H1 (cell line): Measurements from ENCODE around the gene SIGLEC11. TPM values are rescaled to one million over a fixed set of nuclear protein-coding genes. Genes with fewer than 3 reads are reported as not detected.
A peak's percentile ranks its signal among the peaks of the same experiment; 100 is the strongest.

ENCODE experiments used
- CTCF ChIA-PET: fragments of 300-600 bp; sonication (Branson Sonifier 250); formaldehyde crosslinking; loops from one replicate; lab custom pipeline; 2021; ENCODE audit not compliant: partially characterized antibody; lab: Charles Lee
- POLR2A ChIA-PET: fragments of 300-600 bp; sonication (Branson Sonifier 250); formaldehyde crosslinking; loops from one replicate; lab custom pipeline; 2021; ENCODE audit warnings: inconsistent platforms; ENCODE audit not compliant: partially characterized antibody; lab: Charles Lee
- DNase-seq, 2 experiments: peaks; one replicate each; pipeline versions ENCODE4 v3.0.0 to v3.0.0-alpha.2; 2010 to 2022; ENCODE audit warnings: low spot score in 2 of 2, low read depth in 1 of 2, mixed read lengths in 1 of 2
- FAIRE-seq: peaks from 2 replicates; lab custom pipeline; 2011; peaks lifted over from hg19 to GRCh38; lab: Jason Lieb, UNC
- H2AFZ ChIP-seq: 2 replicates; pipeline ENCODE4 v1.8.1; 2012; ENCODE audit warnings: low read length, inconsistent platforms
- H2AK5ac ChIP-seq: 2 replicates; pipeline ENCODE4 v1.6.1; 2013; ENCODE audit warnings: low read depth, low read length
- H2BK120ac ChIP-seq: replicated peaks from 2 replicates; pipeline ENCODE3; 2013; ENCODE audit warnings: low read depth, low read length, inconsistent platforms
- H2BK12ac ChIP-seq: 2 replicates; pipeline ENCODE4 v1.6.1; 2013; ENCODE audit warnings: low read depth, low read length
- H2BK15ac ChIP-seq: 2 replicates; pipeline ENCODE4 v1.6.1; 2013; ENCODE audit warnings: low read length
- H2BK20ac ChIP-seq: 2 replicates; pipeline ENCODE4 v1.6.1; 2013; ENCODE audit warnings: low read length
- H2BK5ac ChIP-seq: 2 replicates; pipeline ENCODE4 v1.6.1; 2013; ENCODE audit warnings: low read depth, low read length
- H3K14ac ChIP-seq: 2 replicates; pipeline ENCODE4 v1.6.1; 2013; ENCODE audit warnings: inconsistent platforms; ENCODE audit not compliant: insufficient read length
- H3K18ac ChIP-seq: 2 replicates; pipeline ENCODE4 v1.6.1; 2013; ENCODE audit warnings: low read length; ENCODE audit errors: extremely low read depth
- H3K23ac ChIP-seq: 2 replicates; pipeline ENCODE4 v1.6.1; 2013; ENCODE audit warnings: inconsistent platforms; ENCODE audit not compliant: insufficient read length
- H3K23me2 ChIP-seq: 2 replicates; pipeline ENCODE4 v1.6.1; 2013; ENCODE audit warnings: low read depth, low read length
- H3K27ac ChIP-seq: 2 replicates; pipeline ENCODE4 v1.6.1; 2011; ENCODE audit warnings: low read depth, low read length, inconsistent platforms
- H3K27me3 ChIP-seq, 4 experiments: replicated peaks in 1 of 4; 1 replicate in 1 of 4; 2 replicates in 3 of 4; pipeline versions ENCODE4 v1.6.1 to v1.8.1; 2011 to 2013; ENCODE audit warnings: low read length in 3 of 4, mild to moderate bottlenecking in 3 of 4, inconsistent platforms in 2 of 4, mixed read lengths in 2 of 4, moderate library complexity in 1 of 4; ENCODE audit not compliant: control insufficient read depth in 3 of 4, insufficient read depth in 3 of 4; ENCODE audit errors: extremely low read depth in 1 of 4
- H3K36me3 ChIP-seq, 4 experiments: 2 replicates each; pipeline versions ENCODE4 v1.6.1 to v1.8.1; 2011 to 2013; ENCODE audit warnings: mild to moderate bottlenecking in 4 of 4, low read length in 3 of 4, moderate library complexity in 2 of 4, control low read depth in 1 of 4, inconsistent platforms in 1 of 4; ENCODE audit not compliant: insufficient read depth in 4 of 4, control insufficient read depth in 2 of 4
- H3K4ac ChIP-seq: replicated peaks from 2 replicates; pipeline ENCODE3; 2013; ENCODE audit warnings: low read length, low read depth, mixed read lengths, inconsistent platforms; ENCODE audit not compliant: insufficient read length
- H3K4me1 ChIP-seq, 4 experiments: replicated peaks in 1 of 4; 1 replicate in 1 of 4; 2 replicates in 3 of 4; pipeline versions ENCODE4 v1.6.1 to v1.8.1; 2011 to 2013; ENCODE audit warnings: low read length in 3 of 4, inconsistent platforms in 2 of 4, mixed read lengths in 1 of 4; ENCODE audit not compliant: insufficient read depth in 4 of 4, control insufficient read depth in 3 of 4
- H3K4me2 ChIP-seq, 2 experiments: 2 replicates each; pipeline versions ENCODE4 v1.6.1 to v1.8.1; 2011 to 2013; ENCODE audit warnings: low read depth in 2 of 2, low read length in 2 of 2, control low read depth in 1 of 2, inconsistent platforms in 1 of 2, mild to moderate bottlenecking in 1 of 2; ENCODE audit not compliant: insufficient read depth in 1 of 2
- H3K4me3 ChIP-seq, 4 experiments: fragments of 200-600, 300-600 bp in 1 of 4; sonication (generic), shearing (Covaris generic), sonication (Bioruptor Twin) in 1 of 4; 2 replicates each; pipeline versions ENCODE4 v1.5.1 to v1.8.1; 2011 to 2016; ENCODE audit warnings: low read length in 4 of 4, low read depth in 3 of 4, control low read depth in 2 of 4, inconsistent platforms in 2 of 4, mild to moderate bottlenecking in 2 of 4, mixed read lengths in 1 of 4, moderate library complexity in 1 of 4; ENCODE audit not compliant: insufficient read depth in 2 of 4; ENCODE audit errors: extremely low read depth in 1 of 4
- H3K56ac ChIP-seq: replicated peaks from 2 replicates; pipeline ENCODE3; 2013; ENCODE audit warnings: low read depth, mild to moderate bottlenecking, mixed read lengths, low read length, inconsistent platforms; ENCODE audit not compliant: insufficient read length
- H3K79me1 ChIP-seq: 2 replicates; pipeline ENCODE4 v1.6.1; 2013; ENCODE audit warnings: low read depth, low read length, control low read depth
- H3K79me2 ChIP-seq, 2 experiments: 2 replicates each; pipeline versions ENCODE4 v1.6.1 to v1.8.1; 2012 to 2013; ENCODE audit warnings: low read length in 2 of 2, mild to moderate bottlenecking in 2 of 2, inconsistent platforms in 1 of 2; ENCODE audit not compliant: insufficient read depth in 2 of 2, control insufficient read depth in 1 of 2
- H3K9ac ChIP-seq, 4 experiments: replicated peaks in 1 of 4; 1 replicate in 1 of 4; 2 replicates in 3 of 4; pipeline versions ENCODE4 v1.6.1 to v1.8.1; 2011 to 2013; ENCODE audit warnings: low read depth in 3 of 4, low read length in 3 of 4, control low read depth in 2 of 4, mild to moderate bottlenecking in 2 of 4, moderate library complexity in 2 of 4, inconsistent platforms in 1 of 4; ENCODE audit errors: extremely low read depth in 1 of 4
- H3K9me3 ChIP-seq, 2 experiments: 2 replicates each; pipeline versions ENCODE4 v1.6.1 to v1.8.1; 2012 to 2013; ENCODE audit warnings: mild to moderate bottlenecking in 2 of 2, moderate library complexity in 2 of 2, control low read depth in 1 of 2, inconsistent platforms in 1 of 2, low read depth in 1 of 2, low read length in 1 of 2, mixed read lengths in 1 of 2; ENCODE audit not compliant: insufficient read depth in 2 of 2
- H4K20me1 ChIP-seq, 2 experiments: replicated peaks in 1 of 2; 2 replicates each; pipeline versions ENCODE3 to v1.8.1; 2011 to 2013; ENCODE audit warnings: inconsistent platforms in 2 of 2, low read length in 2 of 2, mild to moderate bottlenecking in 1 of 2; ENCODE audit not compliant: insufficient read depth in 2 of 2, control insufficient read depth in 1 of 2
- H4K5ac ChIP-seq: 2 replicates; pipeline ENCODE4 v1.6.1; 2013; ENCODE audit warnings: low read length, low read depth, mixed read lengths, inconsistent platforms; ENCODE audit not compliant: insufficient read length
- H4K8ac ChIP-seq: 2 replicates; pipeline ENCODE4 v1.8.0; 2013; ENCODE audit warnings: mild to moderate bottlenecking, moderate library complexity, low read length, inconsistent platforms; ENCODE audit not compliant: insufficient read depth; ENCODE audit errors: extremely low read depth
- H4K91ac ChIP-seq: replicated peaks from 2 replicates; pipeline ENCODE3; 2013; ENCODE audit warnings: low read length, mixed read lengths, inconsistent platforms; ENCODE audit not compliant: insufficient read length
- ATF3 ChIP-seq: IDR thresholded peaks from 2 replicates; pipeline ENCODE4 v1.6.1; 2011; ENCODE audit warnings: low read depth, mild to moderate bottlenecking, low read length; ENCODE audit not compliant: insufficient read depth
- BACH1 ChIP-seq: IDR thresholded peaks from 2 replicates; pipeline ENCODE4 v1.6.1; 2012; ENCODE audit warnings: low read length, improper control_type of control experiment
- RFX5 ChIP-seq: IDR thresholded peaks from 2 replicates; pipeline ENCODE4 v1.6.1; 2011; ENCODE audit warnings: low read depth, low read length, improper control_type of control experiment, borderline replicate concordance
- SIX5 ChIP-seq: IDR thresholded peaks from 2 replicates; pipeline ENCODE4 v1.6.1; 2011; ENCODE audit warnings: mild to moderate bottlenecking, low read depth, low read length
- SP1 ChIP-seq: IDR thresholded peaks from 2 replicates; pipeline ENCODE4 v1.6.1; 2011; ENCODE audit warnings: low read depth, low read length
- WGBS, 2 experiments: shearing (Covaris generic) in 1 of 2; methylation state at CpG; one replicate each; pipeline versions ENCODE4 v1.1.6 to v1.1.7; 2013 to 2015; ENCODE audit warnings: low lambda C conversion rate in 2 of 2, mixed read lengths in 2 of 2, inconsistent platforms in 1 of 2, low coverage in 1 of 2, missing lambda C conversion rate in 1 of 2; ENCODE audit not compliant: insufficient replicate concordance in 2 of 2, insufficient coverage in 1 of 2, insufficient read length in 1 of 2; ENCODE audit errors: extremely low coverage in 1 of 2, missing lambda C conversion rate in 1 of 2; 5-methylcytosine and 5-hydroxymethylcytosine counted together
- polyA plus RNA-seq, 7 experiments: library from polyadenylated mRNA; depleted of rRNA in 3 of 7; stranded (reverse) in 5 of 7; unstranded in 2 of 7; fragments of >200 nt in 5 of 7; fragments of 200-250 nt in 2 of 7; gene quantifications; 1 replicate in 5 of 7; 2 replicates in 1 of 7; 4 replicates in 1 of 7; pipeline versions ENCODE4 v1.2.1 to v1.2.3, GENCODE V29; 2011 to 2013; ENCODE audit warnings: missing spikeins in 2 of 7, mixed read lengths in 2 of 7
- total RNA-seq: library from RNA; stranded (reverse); fragmentation: NEBNext Ultra II Directional; extraction: Animal tissue kit (Norgen Biotek cat#: 25700); gene quantifications from 2 replicates; pipeline ENCODE4 v1.2.1, GENCODE V29; 2021
- TF ChIP-seq, protein P1 (sequence below): IDR thresholded peaks from 2 replicates; pipeline ENCODE4 v1.6.1; 2011; ENCODE audit warnings: low read length, improper control_type of control experiment

Gene SIGLEC11
- total and polyA plus RNA-seq, 2 of the 8 experiments (the other 6 are each of a cell fraction or from before 2014, with no cell fraction given) = 0.18 TPM; not detected in 1

GRCh38 chr19:49997709-49998108 lies 36.7 kb upstream of the SIGLEC11 start:
- H3K4me3 ChIP-seq = no peak overlapping the region
- no peak overlapping the region for H3K18ac ChIP-seq
- DNase-seq (peak in 1 of 2 experiments; percentile 51), FAIRE-seq (peak; percentile 99)
- H3K14ac ChIP-seq = no peak overlapping the region
- no peak overlapping the region for H4K5ac ChIP-seq
- no peak overlapping the region for H2BK15ac ChIP-seq
- peaks cover 0 to 5% of the 10 kb centered on the region in 2 experiments for H4K20me1 ChIP-seq
- H3K79me1 ChIP-seq = no peaks in the 10 kb centered on the region
- H3K9me3 ChIP-seq = no peaks in the 10 kb centered on the region
- WGBS, 2 experiments = 87% methylated on average over 5 of the region's 5 CpGs; no CpG with 5 or more reads in 1 of the 2 experiments
- H2BK12ac ChIP-seq = no peak overlapping the region
- H2BK20ac ChIP-seq = no peak overlapping the region
- no peak overlapping the region for H3K4me2 ChIP-seq
- ChIA-PET POLR2A (interaction anchor here (0.7 to 1.6 kb wide), 3 partner anchors 11 to 68 kb away, joined by 3 to 4 read pairs (median 3); no protein-coding TSS in a partner anchor), CTCF (interaction anchor here (0.7 to 3.2 kb wide), 3 partner anchors 11 to 62 kb away, joined by 3 to 13 read pairs (median 4); no protein-coding TSS in a partner anchor)
- H3K4ac ChIP-seq = no peak overlapping the region
- no peak overlapping the region for H4K91ac ChIP-seq
- no peak overlapping the region for H2BK120ac ChIP-seq
- H3K36me3 ChIP-seq = peaks cover 0 to 7% (median under 1%) of the 10 kb centered on the region in 4 experiments; a peak in 4 of 8 replicates
- no peak for TF ChIP-seq BACH1
- TF ChIP-seq ATF3 = peak; percentile 75
- TF ChIP-seq SIX5 = peak; percentile 86
- peak; percentile 65; the same call in 1 of the 2 replicates for TF ChIP-seq SP1
- TF ChIP-seq, protein P1, sequence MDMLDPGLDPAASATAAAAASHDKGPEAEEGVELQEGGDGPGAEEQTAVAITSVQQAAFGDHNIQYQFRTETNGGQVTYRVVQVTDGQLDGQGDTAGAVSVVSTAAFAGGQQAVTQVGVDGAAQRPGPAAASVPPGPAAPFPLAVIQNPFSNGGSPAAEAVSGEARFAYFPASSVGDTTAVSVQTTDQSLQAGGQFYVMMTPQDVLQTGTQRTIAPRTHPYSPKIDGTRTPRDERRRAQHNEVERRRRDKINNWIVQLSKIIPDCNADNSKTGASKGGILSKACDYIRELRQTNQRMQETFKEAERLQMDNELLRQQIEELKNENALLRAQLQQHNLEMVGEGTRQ = peak; percentile 90
- no peak for TF ChIP-seq RFX5
- no peak overlapping the region for H3K23ac ChIP-seq
- no peaks in the 10 kb centered on the region for H3K27me3 ChIP-seq
- H3K9ac ChIP-seq = no peak overlapping the region
- H4K8ac ChIP-seq = no peak overlapping the region
- no peak overlapping the region for H2AFZ ChIP-seq
- no peak overlapping the region for H2AK5ac ChIP-seq
- no peaks in the 10 kb centered on the region for H3K23me2 ChIP-seq
- H2BK5ac ChIP-seq = no peak overlapping the region
- no peak overlapping the region for H3K56ac ChIP-seq
- no peaks in the 10 kb centered on the region for H3K79me2 ChIP-seq
- H3K27ac ChIP-seq = no peak overlapping the region
- no peaks in the 10 kb centered on the region for H3K4me1 ChIP-seq
